Breast epithelium (tissue), 3 donors: ENCODE measurements around the gene TMEM163.
"Not testable (repeated sequence)": the region's sequence is repeated elsewhere in the genome, so short reads cannot be mapped to it uniquely, and the experiment has no call there.

ENCODE experiments used
- CTCF ChIP-seq, 3 donors: fragments of 450-650 bp; IDR thresholded peaks; one replicate each; pipeline ENCODE4 v1.5.1; 2016 to 2017; ENCODE audit warnings: antibody characterized with exemption in 3 of 3, mild to moderate bottlenecking in 3 of 3, moderate library complexity in 3 of 3
- POLR2A ChIP-seq: fragments of 450-650 bp; IDR thresholded peaks from one replicate; pipeline ENCODE4 v1.6.1; 2016; ENCODE audit warnings: antibody characterized with exemption, mild to moderate bottlenecking, moderate library complexity

- not testable (repeated sequence) for TF ChIP-seq CTCF (IDR thresholded peaks at IDR 0.05); POLR2A
Measured at GRCh38 chr2:134476982-134477381, 241.8 kb downstream of the TMEM163 start.
